GM23338 (cell line): ENCODE measurements around the gene CHST12. TPM values are rescaled to one million over a fixed set of nuclear protein-coding genes. Genes with fewer than 3 reads are reported as not detected.

Experiments
- ATAC-seq: fragments of 200-7000 bp; cut with Tn5 transposase; 3 replicates; pipeline ENCODE4 v1.9.1; 2020
- DNase-seq: peaks from one replicate; pipeline ENCODE4 v3.0.0-alpha.2; 2015; ENCODE audit warnings: low spot score
- H2AFZ ChIP-seq: fragments of 200-600 bp; sonication (generic); 2 replicates; pipeline ENCODE4 v1.8.0; 2016; ENCODE audit warnings: antibody characterized with exemption, mild to moderate bottlenecking, moderate library complexity
- H3F3A ChIP-seq: fragments of 200-600 bp; sonication (generic); replicated peaks from 2 replicates; pipeline ENCODE4 v1.8.0; 2017; ENCODE audit warnings: antibody characterized with exemption, mixed run types, low read depth
- H3K27ac ChIP-seq: fragments of 200-600 bp; sonication (generic); 2 replicates; pipeline ENCODE4 v1.6.1; 2016; ENCODE audit warnings: low read depth
- H3K27me3 ChIP-seq: fragments of 200-600 bp; sonication (generic); 2 replicates; pipeline ENCODE4 v1.8.0; 2016; ENCODE audit warnings: mild to moderate bottlenecking, mixed run types, moderate library complexity; ENCODE audit not compliant: insufficient read depth
- H3K36me3 ChIP-seq: fragments of 200-600 bp; sonication (generic); 2 replicates; pipeline ENCODE4 v1.8.0; 2016; ENCODE audit warnings: mild to moderate bottlenecking; ENCODE audit not compliant: insufficient read depth
- H3K4me1 ChIP-seq: fragments of 200-600 bp; sonication (generic); 2 replicates; pipeline ENCODE4 v1.8.0; 2016; ENCODE audit warnings: mild to moderate bottlenecking, moderate library complexity; ENCODE audit not compliant: insufficient read depth
- H3K4me2 ChIP-seq: fragments of 200-600 bp; sonication (generic); 2 replicates; pipeline ENCODE4 v1.7.1; 2017; ENCODE audit warnings: mixed run types
- H3K4me3 ChIP-seq: fragments of 200-600 bp; sonication (generic); 2 replicates; pipeline ENCODE4 v1.6.1; 2016; ENCODE audit warnings: mixed run types
- H3K79me2 ChIP-seq: fragments of 200-600 bp; sonication (generic); replicated peaks from 2 replicates; pipeline ENCODE4 v1.8.0; 2017; ENCODE audit warnings: mild to moderate bottlenecking; ENCODE audit not compliant: insufficient read depth
- H3K9me2 ChIP-seq: fragments of 200-600 bp; sonication (generic); 2 replicates; pipeline ENCODE4 v1.8.0; 2017; ENCODE audit not compliant: insufficient read depth
- H4K20me1 ChIP-seq: fragments of 200-600 bp; sonication (generic); replicated peaks from 2 replicates; pipeline ENCODE4 v1.8.0; 2017; ENCODE audit warnings: mild to moderate bottlenecking; ENCODE audit not compliant: insufficient read depth
- H3K27ac Mint-ChIP-seq: 2 replicates; pipeline ENCODE4 v1.8.0; 2020; ENCODE audit warnings: inconsistent platforms, mild to moderate bottlenecking, moderate library complexity, mixed read lengths
- H3K27me3 Mint-ChIP-seq: 3 replicates; pipeline ENCODE4 v1.8.0; 2022; ENCODE audit warnings: low read depth, mild to moderate bottlenecking, moderate library complexity, mixed read lengths, inconsistent platforms; ENCODE audit not compliant: insufficient read depth, poor library complexity
- H3K36me3 Mint-ChIP-seq: 3 replicates; pipeline ENCODE4 v1.8.0; 2021; ENCODE audit warnings: low read depth, mild to moderate bottlenecking, inconsistent platforms, moderate library complexity, mixed read lengths
- H3K4me1 Mint-ChIP-seq: 3 replicates; pipeline ENCODE4 v1.8.0; 2020; ENCODE audit warnings: mild to moderate bottlenecking, inconsistent platforms, mixed read lengths
- H3K4me3 Mint-ChIP-seq: 3 replicates; pipeline ENCODE4 v1.8.0; 2021; ENCODE audit warnings: moderate library complexity, mild to moderate bottlenecking, inconsistent platforms, mixed read lengths
- H3K9me3 Mint-ChIP-seq: 3 replicates; pipeline ENCODE4 v1.8.0; 2020; ENCODE audit warnings: moderate library complexity, mild to moderate bottlenecking, inconsistent platforms, mixed read lengths
- CREB1 ChIP-seq: fragments of 250-450 bp; sonication (Bioruptor Pico); IDR thresholded peaks from 2 replicates; pipeline ENCODE4 v1.5.0; 2020; ENCODE audit warnings: low read depth, mild to moderate bottlenecking, moderate library complexity
- CTCF ChIP-seq, 2 experiments: fragments of 200-600 bp in 1 of 2; sonication (generic) in 1 of 2; conservative IDR thresholded peaks; 2 replicates each; pipeline versions ENCODE4 v1.5.1 to v1.6.1; 2016 to 2017; ENCODE audit warnings: antibody characterized with exemption in 2 of 2, low read depth in 2 of 2, mild to moderate bottlenecking in 2 of 2, moderate library complexity in 1 of 2
- STAT1 ChIP-seq: IDR thresholded peaks from one replicate; pipeline ENCODE4 v1.6.1; 2016; ENCODE audit warnings: antibody characterized with exemption; ENCODE audit not compliant: unreplicated experiment
- ZNF114 ChIP-seq: fragments of 250-450 bp; sonication (Bioruptor Pico); IDR thresholded peaks from 2 replicates; pipeline ENCODE4 v1.5.0; 2020; ENCODE audit warnings: mild to moderate bottlenecking, moderate library complexity
- ZNF331 ChIP-seq: fragments of 250-450 bp; sonication (Bioruptor Pico); IDR thresholded peaks from 2 replicates; pipeline ENCODE4 v1.5.0; 2020; ENCODE audit warnings: low read depth, mild to moderate bottlenecking, moderate library complexity
- ZNF462 ChIP-seq: fragments of 250-450 bp; sonication (Bioruptor Pico); IDR thresholded peaks from 2 replicates; pipeline ENCODE4 v1.5.0; 2020; ENCODE audit warnings: mild to moderate bottlenecking, moderate library complexity
- polyA plus RNA-seq: library from polyadenylated mRNA; unstranded; fragments of >200 nt; fragmentation: Nextera tagmentation; extraction: Ambion mirVana; gene quantifications from 2 replicates; pipeline ENCODE4 v1.2.1, GENCODE V29; 2016
- total RNA-seq: library from RNA; depleted of rRNA; stranded (reverse); fragments of >200 nt; shearing (Covaris generic); gene quantifications from 2 replicates; pipeline ENCODE4 v1.2.3, GENCODE V29; 2014

The CHST12 gene
- total and polyA plus RNA-seq, 2 experiments from 2014 or later: 10.1 to 14.6 TPM

GRCh38 chr7:2402687-2403013, 761 bp upstream of the CHST12 start:
- H3K27ac Mint-ChIP-seq: peak overlapping the region; percentile 27; the same call in 1 of the 2 replicates
- H3K36me3 Mint-ChIP-seq: no peaks in the 10 kb centered on the region; the same call in 2 of the 3 replicates
- peak overlapping the region; percentile 75 for H3K4me3 ChIP-seq
- no peaks in the 10 kb centered on the region for H3K9me2 ChIP-seq
- peaks cover 13% of the 10 kb centered on the region for H3K4me1 ChIP-seq
- TF ChIP-seq ZNF462 (CRISPR knock-in tag) (no peak), STAT1 (no peak), CREB1 (CRISPR knock-in tag) (no peak), CTCF (conservative IDR thresholded peaks at IDR 0.05; ENCODE audit: low read depth in 2 of 2) (no peak), ZNF114 (no peak), ZNF331 (CRISPR knock-in tag) (no peak)
- H3K4me2 ChIP-seq: peak overlapping the region; percentile 76
- peaks cover 6% of the 10 kb centered on the region; the same call in 1 of the 2 replicates for H4K20me1 ChIP-seq
- peak overlapping the region; percentile 82 for H3K4me3 Mint-ChIP-seq
- H3K4me1 Mint-ChIP-seq: peaks cover 24% of the 10 kb centered on the region
- H3K79me2 ChIP-seq: peaks cover 30% of the 10 kb centered on the region
- H3K27me3 ChIP-seq: no peaks in the 10 kb centered on the region
- peaks cover 3% of the 10 kb centered on the region for H3K27me3 Mint-ChIP-seq
- peak overlapping the region; percentile 85 for H2AFZ ChIP-seq
- no peaks in the 10 kb centered on the region for H3K9me3 Mint-ChIP-seq
- ATAC-seq: no peak
- DNase-seq: no peak
- H3F3A ChIP-seq: peaks cover 26% of the 10 kb centered on the region; the same call in 1 of the 2 replicates
- no peak overlapping the region for H3K27ac ChIP-seq
- H3K36me3 ChIP-seq: no peaks in the 10 kb centered on the region
